Measurements from ENCODE around the gene LIPT2. TPM values are rescaled to one million over a fixed set of nuclear protein-coding genes. Genes with fewer than 3 reads are reported as not detected.

Gene LIPT2
- total RNA-seq, 1 donor: 1.4 TPM

- DNase-seq (ENCODE audit: low read depth): no peak
- no peak overlapping the region for H3K4me3 ChIP-seq (ENCODE audit: low read depth, low read length)
- TF ChIP-seq CTCF (IDR thresholded peaks at IDR 0.05; ENCODE audit: insufficient read depth, low read length): no peak
Measured at GRCh38 chr11:74452366-74452765, 41.2 kb downstream of the LIPT2 start.

- no peak for TF ChIP-seq CTCF (IDR thresholded peaks at IDR 0.05; ENCODE audit: insufficient read depth, low read length)
- DNase-seq (ENCODE audit: low read depth): no peak
- H3K4me3 ChIP-seq (ENCODE audit: low read depth, low read length): no peak overlapping the region
Measured at GRCh38 chr11:74450318-74450717, 43.2 kb downstream of the LIPT2 start.

- peak; percentile 60 for TF ChIP-seq CTCF (IDR thresholded peaks at IDR 0.05; ENCODE audit: insufficient read depth, low read length)
- DNase-seq (ENCODE audit: low read depth): peak; percentile 88
- H3K4me3 ChIP-seq (ENCODE audit: low read depth, low read length): no peak overlapping the region
Measured at GRCh38 chr11:74449369-74449931, 44.1 kb downstream of the LIPT2 start.

GRCh38 chr11:74447720-74448119 lies 45.8 kb downstream of the LIPT2 start:
- no peak for TF ChIP-seq CTCF (IDR thresholded peaks at IDR 0.05; ENCODE audit: insufficient read depth, low read length)
- DNase-seq (ENCODE audit: low read depth): no peak
- no peak overlapping the region for H3K4me3 ChIP-seq (ENCODE audit: low read depth, low read length)

GRCh38 chr11:74446532-74446938 lies 47.0 kb downstream of the LIPT2 start:
- DNase-seq (ENCODE audit: low read depth): no peak
- TF ChIP-seq CTCF (IDR thresholded peaks at IDR 0.05; ENCODE audit: insufficient read depth, low read length): no peak
- no peak overlapping the region for H3K4me3 ChIP-seq (ENCODE audit: low read depth, low read length)

- no peak overlapping the region for H3K4me3 ChIP-seq (ENCODE audit: low read depth, low read length)
- DNase-seq (ENCODE audit: low read depth): no peak
- no peak for TF ChIP-seq CTCF (IDR thresholded peaks at IDR 0.05; ENCODE audit: insufficient read depth, low read length)
Measured at GRCh38 chr11:74444173-74444826, 49.2 kb downstream of the LIPT2 start.
